Astrocyte of the hippocampus (primary cell): ENCODE data around the gene TMEM62.
"Not testable (repeated sequence)": the region's sequence is repeated elsewhere in the genome, so short reads cannot be mapped to it uniquely, and the experiment has no call there.

Source experiments
- DNase-seq: peaks from one replicate; pipeline ENCODE4 v3.0.0; 2011; ENCODE audit warnings: low read depth, low spot score

The TMEM62 gene

GRCh38 chr15:43175656-43176309, 42.4 kb downstream of the TMEM62 start:
- not testable (repeated sequence) for DNase-seq

GRCh38 chr15:43177147-43177546, 43.8 kb downstream of the TMEM62 start:
- DNase-seq: not testable (repeated sequence)

GRCh38 chr15:43183270-43183669, 49.9 kb downstream of the TMEM62 start:
- no peak for DNase-seq

- DNase-seq: no peak
These were observed 51.2 kb downstream of the TMEM62 start for GRCh38 chr15:43184407-43185124.

GRCh38 chr15:43185157-43186002, 52.0 kb downstream of the TMEM62 start, which contains the start of gene CCNDBP1:
TSS of gene CCNDBP1 (plus strand) at chr15:43185403. CDS start at chr15:43185499, 96 bp downstream.
- peak; percentile 90 for DNase-seq

GRCh38 chr15:43186003-43186353, 52.6 kb downstream of the TMEM62 start:
- DNase-seq: no peak

- DNase-seq: peak; percentile 66
These were observed 54.3 kb downstream of the TMEM62 start for GRCh38 chr15:43187544-43188155.

- no peak for DNase-seq
These were observed 55.9 kb downstream of the TMEM62 start for GRCh38 chr15:43189296-43189695.

- peak; percentile 69 for DNase-seq
These were observed 56.8 kb downstream of the TMEM62 start for GRCh38 chr15:43190178-43190577.

- DNase-seq: no peak
These were observed 60.3 kb downstream of the TMEM62 start for GRCh38 chr15:43193710-43194109.

- no peak for DNase-seq
These were observed 61.4 kb downstream of the TMEM62 start for GRCh38 chr15:43194795-43195194.

GRCh38 chr15:43196760-43197548, 63.6 kb downstream of the TMEM62 start:
- DNase-seq: no peak

- not testable (repeated sequence) for DNase-seq
These were observed 64.4 kb downstream of the TMEM62 start for GRCh38 chr15:43197773-43198172.

GRCh38 chr15:43198556-43198955, 65.2 kb downstream of the TMEM62 start:
- DNase-seq: not testable (repeated sequence)

- no peak for DNase-seq
These were observed 65.6 kb downstream of the TMEM62 start for GRCh38 chr15:43198992-43199391.

GRCh38 chr15:43199945-43200488, 66.6 kb downstream of the TMEM62 start:
- no peak for DNase-seq

- peak; percentile 77 for DNase-seq
These were observed 70.9 kb downstream of the TMEM62 start for GRCh38 chr15:43204016-43204901.

- no peak for DNase-seq
These were observed 72.7 kb downstream of the TMEM62 start for GRCh38 chr15:43206054-43206453.

GRCh38 chr15:43207024-43207423, 73.6 kb downstream of the TMEM62 start:
- DNase-seq: no peak
